Stromal cell of bone marrow (primary cell): Measurements from ENCODE around the gene COL21A1.

ENCODE experiments used
- DNase-seq: peaks from one replicate; pipeline ENCODE4 v3.0.0-alpha.2; 2012; ENCODE audit warnings: low read depth

Gene COL21A1

DNA sequence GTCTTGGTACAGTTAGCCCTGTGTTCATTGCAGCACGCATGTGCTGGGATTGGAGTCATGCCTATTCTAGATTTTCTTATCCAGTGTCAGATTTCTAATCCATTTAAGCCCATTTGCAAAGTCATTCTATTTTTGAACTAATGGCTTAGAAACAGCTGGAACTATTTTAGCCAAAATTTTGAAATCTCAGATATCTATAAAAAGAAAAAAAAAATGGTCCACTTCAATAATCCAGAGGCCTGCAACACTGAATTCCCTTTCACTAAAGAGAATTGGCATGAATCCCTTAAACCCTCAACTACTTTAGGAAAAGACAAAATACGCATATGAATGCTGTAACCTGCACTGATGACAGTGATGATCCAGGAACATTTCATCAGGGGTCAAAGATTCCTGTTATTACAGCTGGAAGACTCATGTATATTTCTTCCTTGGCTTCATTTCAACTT lies 1.5 kb downstream of the COL21A1 start:
- DNase-seq: no peak

DNA sequence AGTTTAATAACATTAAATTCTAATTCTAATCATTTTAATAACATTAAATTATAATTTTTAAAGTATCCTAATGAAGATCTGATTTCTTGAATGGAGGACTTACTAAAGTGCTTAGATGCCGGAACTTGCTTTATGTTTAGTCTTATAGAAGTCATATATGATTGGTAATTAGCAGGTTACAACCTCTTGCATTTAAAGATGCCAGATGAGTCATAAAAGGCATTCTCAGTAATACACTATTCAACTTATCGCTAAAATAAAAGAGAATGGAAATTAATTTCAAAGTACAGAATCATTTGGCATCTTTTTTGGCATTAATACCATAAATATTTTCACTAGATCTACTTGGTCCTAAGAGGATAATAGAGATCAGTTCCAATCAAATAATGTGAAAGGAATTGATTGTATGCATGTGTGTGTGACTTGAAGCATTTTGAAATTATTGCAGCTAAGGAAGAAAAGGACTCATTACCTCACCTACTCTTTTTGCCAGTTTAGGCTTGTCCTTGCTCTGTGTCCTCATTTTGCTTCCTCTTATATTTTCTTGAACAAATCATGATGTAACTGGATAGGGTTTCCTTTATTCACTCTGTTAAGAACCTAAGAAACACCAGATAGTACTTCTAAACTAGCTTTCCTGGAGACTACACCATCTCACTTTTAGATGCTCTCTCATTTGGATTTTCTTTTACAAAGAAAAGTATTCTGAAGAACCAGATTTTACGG lies 2.7 kb downstream of the COL21A1 start:
- DNase-seq: no peak

DNA sequence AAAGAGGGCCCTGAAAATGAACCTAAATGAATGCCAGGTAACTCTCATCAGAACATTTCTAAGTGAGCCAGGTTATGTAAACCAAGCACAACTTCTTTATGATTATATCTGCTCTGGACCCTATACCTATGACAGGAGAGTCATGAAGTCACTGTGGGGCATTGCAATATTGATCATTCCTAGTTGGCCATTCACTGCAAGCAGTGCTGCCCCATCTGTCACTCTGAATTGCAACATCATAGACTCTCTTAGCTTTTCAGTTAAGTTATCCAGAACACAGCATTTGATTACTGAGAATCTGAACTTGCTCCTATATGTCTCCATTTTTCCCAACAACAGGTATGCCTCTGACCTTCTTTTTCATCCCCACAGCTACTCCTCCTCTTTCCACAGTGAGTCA lies 3.3 kb downstream of the COL21A1 start:
- no peak for DNase-seq

DNA sequence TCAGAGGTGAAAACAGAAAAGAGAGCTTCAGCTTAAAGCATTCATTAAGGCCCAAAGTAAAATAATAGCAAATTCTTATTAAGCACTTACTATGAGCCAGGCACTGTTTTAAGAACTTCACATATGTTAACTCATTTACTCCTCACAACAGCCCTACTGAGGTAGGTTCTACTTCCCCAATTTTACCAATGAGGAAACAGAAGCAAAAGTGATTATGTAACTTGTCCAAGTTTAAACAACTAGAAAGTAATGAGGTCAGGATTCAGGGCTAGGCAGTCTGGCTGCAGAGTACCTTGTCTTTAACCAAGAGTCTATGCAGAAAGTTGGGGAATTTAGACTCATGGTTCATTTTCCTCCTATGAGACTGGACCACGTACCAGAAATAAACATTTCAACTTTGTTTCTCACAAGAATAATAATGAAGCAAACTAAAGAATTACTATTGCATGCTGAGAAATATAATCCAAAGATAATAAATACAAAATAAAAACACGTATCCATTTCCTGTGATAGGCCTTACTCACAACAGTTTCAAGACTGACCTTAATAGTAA lies 3.8 kb downstream of the COL21A1 start:
- DNase-seq: no peak

DNA sequence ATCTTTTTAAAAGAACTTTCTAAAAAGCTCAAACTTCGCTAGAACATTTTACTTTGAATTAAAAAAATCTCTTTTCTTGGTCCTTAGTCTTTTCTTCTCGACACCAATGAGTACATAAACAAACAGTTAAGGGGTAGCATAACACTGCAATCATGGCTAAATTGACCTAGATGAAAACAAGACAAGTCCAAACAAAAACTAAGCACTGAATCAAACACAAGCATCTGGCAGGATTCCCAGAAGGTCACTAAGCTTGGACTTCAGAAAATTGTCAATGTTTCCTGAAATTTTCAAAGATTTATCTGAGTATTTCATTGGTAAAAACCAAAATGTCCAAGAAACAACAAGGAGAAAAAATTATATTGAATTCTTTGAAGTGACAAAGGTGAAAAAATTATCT lies 5.0 kb downstream of the COL21A1 start:
- no peak for DNase-seq

DNA sequence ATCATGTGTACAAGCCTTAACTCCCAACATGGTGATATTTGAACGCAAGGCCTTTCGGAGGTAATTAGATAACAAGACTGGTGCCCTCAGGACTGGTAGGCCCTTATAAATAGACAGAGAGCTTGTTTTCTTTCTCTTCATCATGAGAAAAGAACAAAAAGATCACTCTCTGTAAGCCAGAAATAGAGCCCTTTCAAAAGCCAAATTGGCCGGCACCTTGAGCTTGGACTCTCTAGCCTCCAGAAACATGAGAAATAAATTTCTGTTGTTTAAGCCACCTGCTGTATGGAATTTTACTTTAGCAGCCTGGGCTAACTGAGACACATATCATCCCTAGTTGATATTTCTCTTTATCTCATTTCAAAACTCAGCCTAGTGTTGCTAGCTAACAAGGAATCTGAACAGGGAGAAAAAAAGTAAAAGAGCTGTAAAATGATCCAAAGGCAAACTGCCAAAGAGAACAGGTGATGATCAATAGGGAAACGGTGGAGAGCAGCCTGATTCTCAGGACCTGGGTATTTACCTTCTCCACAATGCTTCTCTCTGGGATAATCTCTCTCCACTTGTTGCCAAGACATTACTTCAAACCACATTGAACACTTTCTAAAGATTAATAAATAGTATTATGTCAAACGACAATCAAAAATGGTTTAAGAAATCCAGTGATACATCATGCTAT lies 6.1 kb downstream of the COL21A1 start:
- DNase-seq: no peak

DNA sequence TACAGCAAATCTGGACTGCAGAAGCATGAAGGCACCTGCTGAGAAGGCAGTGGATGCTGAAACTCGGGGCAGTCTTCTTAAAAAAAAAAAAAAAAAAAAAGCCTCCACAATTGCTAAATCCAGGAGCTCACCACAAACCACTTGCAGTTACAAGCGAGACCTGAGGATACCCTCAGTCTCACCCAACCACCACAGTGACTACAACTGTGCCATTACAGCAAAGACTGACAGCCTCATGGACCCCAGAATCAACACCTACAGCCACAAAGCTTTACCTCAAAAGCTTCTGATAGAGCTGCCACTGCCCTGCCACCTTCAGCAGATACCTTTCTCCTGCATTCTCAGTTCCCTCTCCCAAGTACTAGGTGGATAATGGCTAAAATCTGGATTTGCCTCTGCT lies 9.0 kb downstream of the COL21A1 start:
- DNase-seq: no peak

DNA sequence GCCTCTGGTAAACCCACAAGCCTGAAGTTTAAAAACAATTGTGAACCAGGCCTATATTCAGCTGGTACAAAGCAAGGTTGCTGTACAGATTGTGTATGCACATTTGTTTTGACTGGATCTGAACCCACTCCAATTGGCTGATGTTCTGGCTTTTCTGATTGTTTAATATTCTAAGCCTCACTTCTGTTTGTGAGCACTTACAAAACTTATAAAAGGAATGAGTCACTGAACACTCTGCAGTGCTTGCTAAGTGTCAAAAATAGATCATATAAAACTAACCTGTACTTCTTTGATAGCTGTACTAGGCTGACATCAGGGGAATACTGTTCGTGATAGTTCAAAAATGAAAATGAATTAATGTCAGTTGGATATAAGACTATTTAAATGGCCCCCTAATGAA lies 12.1 kb downstream of the COL21A1 start:
- no peak for DNase-seq

DNA sequence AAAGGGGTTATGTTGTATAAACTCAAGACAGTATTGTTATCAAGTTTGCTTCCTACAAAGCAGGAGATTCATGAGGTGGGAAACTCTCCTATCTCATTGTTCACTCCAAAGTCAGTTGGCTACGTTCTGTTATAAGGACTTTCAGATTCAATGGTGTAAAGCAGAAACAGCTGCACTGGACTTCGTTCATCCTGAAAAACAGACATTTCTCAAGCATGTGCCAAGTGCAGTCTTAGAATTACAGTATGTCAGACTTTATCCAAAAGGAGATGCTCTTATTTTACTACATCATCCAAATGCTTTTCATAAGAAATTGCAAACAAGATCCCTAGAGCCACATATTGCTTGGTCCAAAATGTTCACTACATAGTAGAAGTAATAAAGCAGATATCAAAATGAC lies 14.9 kb downstream of the COL21A1 start:
- no peak for DNase-seq

DNA sequence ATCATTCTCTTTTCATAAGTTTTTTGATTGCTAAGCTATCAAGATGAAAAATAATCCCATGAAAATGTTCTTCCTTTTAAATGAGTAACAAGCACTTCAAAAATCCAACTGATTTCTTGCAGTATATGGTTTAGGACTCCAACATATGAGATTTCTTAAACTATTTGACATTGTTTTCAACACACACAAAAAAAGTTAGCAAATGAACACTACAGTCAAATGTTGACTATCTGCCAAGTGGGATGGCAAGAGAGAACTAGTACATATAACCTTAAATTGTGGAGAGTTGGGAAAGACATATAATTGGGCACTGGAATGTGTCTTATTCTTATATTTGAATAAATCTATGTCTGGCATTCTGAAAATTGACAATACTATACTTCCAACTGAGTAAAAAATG lies 15.6 kb downstream of the COL21A1 start:
- DNase-seq: no peak

DNA sequence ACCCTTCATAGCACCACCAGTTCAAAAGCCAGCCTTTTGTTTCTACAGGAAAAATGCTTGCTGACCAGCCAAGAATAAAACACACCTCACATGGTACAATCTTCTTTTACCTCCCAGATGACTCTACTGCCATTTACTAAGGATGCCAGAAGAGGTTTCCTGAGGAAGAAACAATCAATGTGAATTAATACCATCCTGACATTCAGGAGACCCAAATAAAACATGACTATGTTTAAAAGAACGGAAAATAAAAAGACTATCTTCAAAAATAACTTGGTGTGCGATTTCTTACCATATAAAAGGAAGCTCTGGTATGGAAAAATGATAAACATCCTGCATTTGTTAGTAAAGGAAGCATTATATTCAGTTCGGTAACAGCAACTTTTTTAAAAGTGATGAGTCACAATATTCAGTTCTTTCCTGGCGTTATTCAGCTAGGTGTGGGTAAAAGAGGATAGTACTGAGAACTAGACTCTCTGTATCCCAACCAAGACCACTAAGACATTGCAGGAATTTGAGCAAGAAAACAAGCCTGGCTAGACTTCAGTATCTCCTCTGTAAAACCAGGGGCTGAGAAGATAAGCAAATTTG lies 16.3 kb downstream of the COL21A1 start:
- no peak for DNase-seq

DNA sequence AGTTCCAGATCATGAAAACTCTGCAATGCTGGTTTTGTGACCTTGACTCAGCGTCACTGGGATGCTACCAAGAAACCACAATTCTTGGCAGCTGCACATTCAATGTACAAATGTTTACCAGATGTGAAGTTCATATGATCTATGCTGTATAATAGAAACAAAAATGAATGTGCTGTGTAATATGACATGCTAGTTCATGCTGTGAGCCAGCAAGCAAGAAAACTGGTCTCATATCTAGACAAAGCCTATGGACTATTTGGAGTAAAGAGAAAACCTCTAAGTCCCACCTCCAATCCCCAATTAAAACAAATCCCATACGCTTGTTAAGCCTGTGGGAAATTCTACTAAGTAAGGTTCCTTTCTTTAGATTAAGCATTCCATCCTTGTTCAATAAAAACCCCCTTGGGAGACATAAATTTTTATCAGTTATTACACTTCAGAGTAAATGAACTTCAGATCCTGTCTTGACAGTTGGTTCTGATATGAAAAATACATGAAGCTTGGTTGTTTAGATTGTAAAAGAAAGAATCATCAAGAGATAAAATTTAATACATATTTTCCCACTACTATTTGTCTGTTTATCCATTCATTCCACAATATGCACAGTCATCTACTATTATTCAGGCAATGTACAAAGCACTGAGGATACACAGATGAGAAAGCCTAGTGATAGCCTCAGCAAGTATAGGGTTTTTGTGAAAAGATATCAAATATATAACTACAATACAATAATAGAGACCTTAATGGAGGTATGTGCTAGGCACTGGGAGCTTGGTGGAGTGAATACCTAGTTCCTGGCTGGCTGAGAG lies 20.1 kb downstream of the COL21A1 start:
- DNase-seq: peak; percentile 78

DNA sequence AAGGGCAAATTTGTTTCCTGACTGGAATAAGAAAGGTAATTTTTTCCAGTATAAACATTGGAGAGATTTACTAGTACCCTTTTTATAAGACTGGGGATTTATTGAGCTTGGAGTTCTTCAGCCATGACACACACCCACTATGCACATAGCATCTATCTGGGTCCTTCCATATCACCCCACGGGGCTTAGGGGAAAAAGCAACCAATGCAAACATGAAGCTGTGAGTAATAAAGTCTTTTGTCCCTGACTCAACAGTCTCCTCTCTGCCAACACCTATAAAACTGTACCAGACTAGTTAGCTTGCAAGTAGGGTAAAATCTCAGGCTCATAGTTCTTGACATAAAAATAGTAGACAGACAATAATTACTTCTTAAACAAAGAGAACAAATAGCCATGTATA lies 23.4 kb downstream of the COL21A1 start:
- peak; percentile 88 for DNase-seq

DNA sequence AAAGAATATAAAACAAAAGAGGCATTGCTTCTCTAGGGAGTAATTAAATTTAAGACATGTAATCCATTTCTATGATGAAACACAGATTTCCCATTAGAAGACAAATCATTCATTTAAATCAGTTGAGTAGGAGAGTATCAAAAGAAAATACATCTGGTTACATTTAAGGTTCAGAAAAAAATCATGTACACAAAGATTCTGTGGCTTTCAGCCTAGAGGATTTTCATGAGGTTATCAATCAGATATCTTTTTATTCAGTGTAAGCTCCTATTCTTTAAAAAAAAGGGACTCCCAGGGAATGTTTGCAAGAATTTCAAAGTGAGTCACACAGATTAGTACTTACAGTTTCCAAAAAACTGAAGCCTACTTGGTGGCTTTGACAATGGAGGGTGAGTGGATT lies 24.9 kb downstream of the COL21A1 start:
- peak; percentile 61 for DNase-seq

DNA sequence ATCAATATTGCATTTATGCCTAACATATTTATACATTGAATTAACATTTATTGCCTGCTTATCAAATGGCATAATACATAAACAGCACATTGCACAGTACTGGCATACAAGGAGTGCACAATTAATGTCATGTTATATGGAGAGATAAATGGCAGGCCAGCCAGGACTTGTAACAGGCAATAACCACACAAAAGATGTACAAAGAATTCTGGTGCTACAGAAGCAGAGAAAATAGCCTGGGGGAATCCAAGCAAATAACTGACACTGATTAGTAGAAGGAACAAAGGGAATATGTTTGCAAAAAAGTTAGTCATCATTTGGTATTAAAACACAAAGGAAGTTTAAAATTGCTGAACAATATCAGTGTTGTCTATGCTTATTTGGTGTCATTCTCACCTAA lies 27.3 kb downstream of the COL21A1 start:
- DNase-seq: no peak

DNA sequence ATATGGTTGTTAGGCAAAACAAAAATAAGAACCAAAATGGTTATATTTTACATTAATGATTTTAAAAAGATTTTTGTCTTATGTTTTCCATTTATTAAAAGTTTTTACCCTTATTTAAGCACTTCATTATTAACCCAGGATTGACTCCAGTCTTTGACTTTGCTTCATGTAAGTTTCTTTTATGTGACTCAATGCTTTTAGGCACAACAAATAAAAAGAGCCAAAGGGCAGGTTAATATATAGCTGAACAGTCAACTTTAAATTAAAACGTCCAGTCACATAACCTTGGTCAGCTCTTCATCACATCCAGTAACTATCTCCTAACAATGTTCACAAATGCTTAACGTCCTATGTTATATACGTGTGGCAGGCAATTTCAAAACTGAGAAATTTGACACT lies 32.7 kb downstream of the COL21A1 start:
- DNase-seq: no peak

DNA sequence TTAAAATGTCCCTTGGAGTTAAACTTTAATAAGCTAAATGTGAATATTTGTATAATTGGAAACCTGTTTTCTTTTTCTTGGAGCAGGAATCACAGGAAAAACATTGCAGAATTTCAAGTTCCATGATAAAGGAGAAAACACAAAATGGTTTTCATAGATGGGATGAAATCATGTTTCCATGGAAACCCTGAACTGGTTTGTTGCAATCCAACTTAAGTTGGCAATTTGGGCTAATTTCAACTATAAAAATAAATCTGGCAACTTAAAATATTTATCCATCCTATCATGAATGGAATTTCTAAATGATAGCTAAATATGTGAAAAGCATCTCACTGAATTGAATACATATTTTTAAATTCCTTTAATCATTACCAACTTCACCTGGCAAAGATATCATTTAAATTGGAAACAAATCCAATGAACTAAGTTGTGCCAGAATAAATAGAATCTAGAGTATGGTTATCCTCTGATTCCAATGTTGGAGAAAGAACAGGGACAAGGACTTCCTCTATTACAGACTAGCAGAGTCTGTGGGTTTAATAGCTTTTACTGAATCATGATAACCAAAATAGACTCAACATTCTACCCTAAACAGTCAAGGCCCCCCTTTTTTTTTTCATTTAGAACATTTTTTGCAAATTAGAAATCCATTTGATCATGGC lies 33.2 kb downstream of the COL21A1 start:
- peak; percentile 23 for DNase-seq

DNA sequence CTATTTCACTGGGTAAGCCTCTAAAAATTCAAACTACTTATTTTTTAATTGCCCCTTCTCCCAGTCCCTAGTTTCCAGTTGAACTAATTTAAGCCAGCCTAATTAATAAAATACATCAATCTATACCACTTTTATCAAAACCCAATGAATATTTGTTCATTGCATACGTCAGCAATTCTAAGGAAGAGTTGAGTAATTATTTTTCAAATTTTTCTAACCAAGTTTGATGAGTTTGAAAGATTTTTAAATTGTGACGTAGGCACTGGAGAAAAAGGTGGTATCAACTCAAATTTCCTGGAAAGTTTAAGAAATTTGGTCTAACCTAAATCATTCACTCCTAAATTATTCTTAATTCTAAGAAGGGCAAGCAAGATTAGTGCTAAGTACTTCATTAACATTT lies 35.7 kb downstream of the COL21A1 start:
- DNase-seq: no peak

DNA sequence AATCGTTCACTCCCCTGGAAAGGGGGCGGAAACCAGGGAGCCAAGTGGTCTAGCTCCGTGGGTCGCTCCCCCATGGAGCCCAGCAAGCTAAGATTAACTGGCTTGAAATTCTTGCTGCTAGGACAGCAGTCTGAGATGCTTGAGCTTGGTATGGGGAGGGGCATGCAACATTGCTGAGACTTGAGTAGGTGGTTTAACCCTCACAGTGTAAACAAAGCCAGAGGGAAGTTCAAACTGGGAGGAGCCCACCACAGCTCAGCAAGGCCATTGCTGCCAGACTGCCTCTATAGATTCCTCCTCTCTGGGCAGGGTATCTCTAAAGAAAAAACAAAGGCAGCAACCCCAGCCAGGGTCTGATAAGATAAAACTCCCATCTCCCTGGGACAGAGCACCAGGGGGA lies 43.2 kb downstream of the COL21A1 start:
- DNase-seq: no peak

DNA sequence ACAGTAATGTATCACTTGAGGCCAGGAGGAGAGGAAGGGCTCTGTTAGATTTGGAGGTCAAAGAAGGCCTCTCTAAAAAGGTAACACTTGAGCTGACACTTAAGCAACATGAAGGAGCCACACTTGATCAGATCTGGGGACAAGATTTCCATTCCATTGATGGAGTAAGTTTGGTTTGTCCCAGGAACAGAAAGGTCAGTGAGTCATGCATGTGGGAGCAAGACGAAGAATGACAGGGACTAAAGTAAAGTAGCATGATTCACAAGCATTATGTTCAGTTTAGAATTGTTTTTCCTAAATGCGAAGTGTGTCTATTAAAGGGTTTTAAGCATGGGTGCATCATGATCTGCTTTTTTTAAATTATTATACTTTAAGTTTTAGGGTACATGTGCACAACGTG lies 47.4 kb downstream of the COL21A1 start:
- DNase-seq: no peak

DNA sequence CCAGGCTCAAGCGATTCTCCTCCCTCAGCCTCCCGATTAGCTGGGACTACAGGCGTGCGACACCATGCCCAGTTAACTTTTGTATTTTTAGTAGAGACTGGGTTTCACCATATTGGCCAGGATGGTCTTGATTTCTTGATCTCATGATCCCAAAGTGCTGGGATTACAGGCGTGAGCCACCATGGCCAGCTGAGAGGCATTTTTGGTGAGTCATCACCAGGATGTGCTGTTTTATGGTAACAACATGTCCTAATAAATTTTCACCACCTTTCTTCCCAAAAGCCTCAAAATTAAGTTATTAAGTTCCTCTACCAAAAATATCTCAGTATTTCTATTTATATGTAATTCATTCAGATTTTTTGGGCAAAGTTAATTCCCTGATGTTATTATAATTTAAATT lies 53.5 kb downstream of the COL21A1 start:
- DNase-seq: no peak

DNA sequence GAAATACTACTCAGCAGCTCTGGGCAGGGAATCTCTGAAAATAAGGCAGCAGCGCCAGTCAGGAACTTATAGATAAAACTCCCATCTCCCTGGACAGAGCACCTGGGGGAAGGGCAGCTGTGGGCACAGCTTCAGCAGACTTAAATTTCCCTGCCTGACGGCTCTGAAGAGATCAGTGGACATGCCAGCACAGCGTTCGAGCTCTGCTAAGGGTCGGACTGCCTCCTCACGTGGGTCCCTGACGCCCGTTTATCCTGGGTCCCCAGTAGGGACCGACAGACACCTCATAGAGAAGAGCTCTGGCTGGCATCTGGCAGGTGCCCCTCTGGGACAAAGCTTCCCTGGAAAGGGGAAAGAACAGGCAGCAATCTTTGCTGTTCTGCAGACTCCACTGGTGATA lies 59.0 kb downstream of the COL21A1 start:
- DNase-seq: no peak
